Occipital lobe (tissue), 2 donors: ENCODE results near the gene TNS3. TPM values are rescaled to one million over a fixed set of nuclear protein-coding genes. Genes with fewer than 3 reads are reported as not detected.
"Not testable (repeated sequence)": the region's sequence is repeated elsewhere in the genome, so short reads cannot be mapped to it uniquely, and the experiment has no call there.

Experiments used
- DNase-seq: peaks from one replicate; lab custom pipeline; 2025; lab: John Stamatoyannopoulos, UW
- total RNA-seq: library from RNA; depleted of rRNA; stranded (reverse); fragments of >200 nt; gene quantifications from one replicate; pipeline ENCODE4 v1.2.3, GENCODE V29; 2014

Gene TNS3
- total RNA-seq, 1 donor from 2014 or later: 7.5 TPM

- no peak for DNase-seq
These were observed 108.3 kb downstream of the TNS3 start for GRCh38 chr7:47473499-47474210.

DNA sequence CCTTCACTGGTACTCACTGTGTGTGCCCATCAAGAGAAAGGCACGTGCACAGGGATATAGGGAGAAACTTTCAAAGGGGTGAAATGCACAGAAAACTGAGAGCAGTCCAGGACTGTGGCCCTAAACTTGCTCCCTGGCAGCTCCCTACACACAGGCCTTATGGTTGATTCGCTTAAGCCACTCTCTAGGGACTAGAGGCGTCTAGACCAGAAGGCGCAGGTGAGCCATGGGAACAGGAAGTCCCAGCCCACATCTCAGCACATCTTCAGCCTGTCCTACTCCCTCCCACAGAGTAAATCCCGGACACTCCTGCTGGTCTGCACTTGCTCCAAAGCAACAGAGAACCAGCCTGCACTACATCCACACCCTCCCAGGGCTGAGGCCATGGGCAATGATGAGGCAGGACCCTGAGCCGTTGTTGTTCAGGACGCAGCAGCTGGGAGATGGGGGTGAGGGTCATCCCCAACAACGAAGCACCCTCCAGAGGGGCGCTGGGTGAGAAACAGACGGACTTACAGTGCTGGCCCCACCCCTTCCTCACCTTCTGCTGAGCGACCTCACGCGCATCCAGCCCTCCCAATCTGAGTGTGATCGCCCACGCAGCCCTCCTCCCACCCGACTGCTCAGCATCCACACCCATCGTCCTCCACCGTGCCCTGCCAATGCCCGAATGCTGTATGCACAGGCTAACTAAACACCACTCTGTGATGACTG is 109.3 kb downstream of the TNS3 start:
- no peak for DNase-seq

- no peak for DNase-seq
These were observed 110.1 kb downstream of the TNS3 start for GRCh38 chr7:47471831-47472230.

GRCh38 chr7:47471358-47471703 is 110.6 kb downstream of the TNS3 start:
- DNase-seq: no peak

- no peak for DNase-seq
These were observed 111.1 kb downstream of the TNS3 start for GRCh38 chr7:47470567-47471357.

GRCh38 chr7:47469846-47470245 is 112.1 kb downstream of the TNS3 start:
- DNase-seq: not testable (repeated sequence)

GRCh38 chr7:47466832-47467231 is 115.1 kb downstream of the TNS3 start:
- DNase-seq: no peak

DNA sequence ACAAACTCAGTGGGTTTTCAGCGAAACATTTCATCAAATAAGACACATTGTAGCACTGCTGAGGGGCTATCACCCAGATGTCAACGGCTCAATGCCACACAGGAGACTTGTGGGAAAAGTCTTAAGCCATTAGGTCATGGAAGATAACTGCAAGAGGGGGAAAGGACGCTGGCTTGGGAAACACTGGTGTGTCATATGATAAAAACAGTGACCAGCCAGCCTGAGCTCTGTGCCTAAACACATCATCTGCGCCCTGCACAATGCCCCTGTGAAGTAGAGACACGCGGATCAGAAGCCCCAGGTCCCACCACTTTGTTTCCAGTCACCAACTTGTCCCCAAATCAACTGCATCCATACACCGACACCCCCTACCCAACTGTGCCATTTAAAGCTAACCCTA is 116.7 kb downstream of the TNS3 start:
- no peak for DNase-seq

DNA sequence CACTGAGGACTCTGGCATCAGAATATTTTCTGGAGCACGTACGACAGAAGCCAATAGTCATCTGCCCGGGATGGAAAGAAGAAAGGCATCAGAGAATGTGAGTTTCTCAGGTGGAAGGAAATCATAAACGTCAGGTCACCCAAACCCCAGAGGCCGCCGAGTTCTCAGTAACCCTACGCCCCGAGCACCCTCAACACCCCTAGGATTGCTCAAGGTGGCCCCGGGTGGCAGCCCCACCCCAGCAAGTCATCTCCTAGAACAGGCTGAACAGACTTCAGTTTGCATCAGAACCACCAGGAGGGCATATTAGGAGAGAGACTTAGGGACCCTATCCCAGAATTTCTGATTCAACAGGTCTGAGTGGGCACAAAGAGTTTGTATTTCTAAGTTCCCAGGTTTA is 117.6 kb downstream of the TNS3 start:
- DNase-seq: no peak

DNA sequence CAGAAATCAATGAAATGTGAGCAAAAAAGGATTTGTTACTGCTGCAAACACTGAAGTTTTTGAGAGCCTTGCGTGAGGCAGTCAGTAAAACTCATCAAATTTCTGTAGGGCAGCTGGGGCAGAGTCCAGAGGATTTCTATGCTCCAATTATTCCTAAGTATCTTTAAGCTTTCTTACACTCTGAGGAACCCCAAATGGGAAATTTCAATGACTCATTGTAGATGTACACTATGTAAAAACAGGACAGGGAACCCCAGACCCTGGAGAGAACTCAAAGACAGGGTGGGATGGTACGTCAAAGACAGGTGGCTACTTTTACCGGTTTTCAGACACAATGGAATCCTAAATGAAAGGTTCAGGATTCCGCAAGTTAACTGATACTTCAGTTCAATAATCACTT is 120.2 kb downstream of the TNS3 start:
- DNase-seq: no peak

GRCh38 chr7:47461161-47461560 is 120.8 kb downstream of the TNS3 start:
- DNase-seq: no peak

- no peak for DNase-seq
These were observed 121.5 kb downstream of the TNS3 start for GRCh38 chr7:47460251-47460989.

- DNase-seq: no peak
These were observed 123.4 kb downstream of the TNS3 start for GRCh38 chr7:47458486-47458885.

GRCh38 chr7:47458057-47458456 is 123.9 kb downstream of the TNS3 start:
- no peak for DNase-seq

- DNase-seq: no peak
These were observed 125.5 kb downstream of the TNS3 start for GRCh38 chr7:47456210-47456955.

- DNase-seq: no peak
These were observed 126.1 kb downstream of the TNS3 start for GRCh38 chr7:47455872-47456185.

GRCh38 chr7:47454974-47455871 is 126.7 kb downstream of the TNS3 start:
- DNase-seq: no peak

GRCh38 chr7:47454069-47454973 is 127.6 kb downstream of the TNS3 start:
- DNase-seq: no peak
